Kidney (tissue), 14 donors: Measurements from ENCODE around the gene CNIH4. TPM values are rescaled to one million over a fixed set of nuclear protein-coding genes. Genes with fewer than 3 reads are reported as not detected.
"Not testable (repeated sequence)": the region's sequence is repeated elsewhere in the genome, so short reads cannot be mapped to it uniquely, and the experiment has no call there.

Experiments
- DNase-seq, 5 donors: peaks; one replicate each; pipeline ENCODE4 v3.0.0-alpha.2; 2013 to 2020
- FAIRE-seq: peaks from 2 replicates; lab custom pipeline; 2012; peaks lifted over from hg19 to GRCh38; lab: Jason Lieb, UNC
- H3K27ac ChIP-seq, 2 donors: one replicate each; pipeline ENCODE4 v1.7.0; 2013; ENCODE audit warnings: low read depth in 2 of 2, low read length in 2 of 2, inconsistent platforms in 1 of 2
- H3K27me3 ChIP-seq: one replicate; pipeline ENCODE4 v1.7.1; 2013; ENCODE audit warnings: low read length, inconsistent platforms; ENCODE audit not compliant: control insufficient read depth, insufficient read depth
- H3K36me3 ChIP-seq, 3 donors: one replicate each; pipeline versions ENCODE4 v1.7.0 to v1.7.1; 2013; ENCODE audit warnings: low read length in 3 of 3, control low read depth in 1 of 3, inconsistent platforms in 1 of 3; ENCODE audit not compliant: insufficient read depth in 3 of 3, control insufficient read depth in 2 of 3
- H3K4me1 ChIP-seq, 3 donors: one replicate each; pipeline versions ENCODE4 v1.7.0 to v1.7.1; 2013; ENCODE audit warnings: low read length in 3 of 3, inconsistent platforms in 1 of 3, low read depth in 1 of 3; ENCODE audit not compliant: control insufficient read depth in 2 of 3, insufficient read depth in 2 of 3
- H3K4me3 ChIP-seq, 3 donors: one replicate each; pipeline versions ENCODE4 v1.7.0 to v1.8.1; 2013; ENCODE audit warnings: low read length in 3 of 3, control low read depth in 1 of 3, inconsistent platforms in 1 of 3
- H3K9ac ChIP-seq, 3 donors: one replicate each; pipeline versions ENCODE4 v1.7.0 to v1.7.1; 2013; ENCODE audit warnings: low read length in 3 of 3, control low read depth in 1 of 3, inconsistent platforms in 1 of 3
- H3K9me3 ChIP-seq, 3 donors: one replicate each; pipeline versions ENCODE4 v1.7.0 to v1.7.1; 2013; ENCODE audit warnings: low read length in 3 of 3, control low read depth in 1 of 3, inconsistent platforms in 1 of 3; ENCODE audit not compliant: control insufficient read depth in 2 of 3, insufficient read depth in 1 of 3
- intact Hi-C: fragments of 100-400 bp; cut with DNase I; formaldehyde crosslinking; loops from one replicate; pipeline ENCODE4 v1.11.1; 2022
- polyA plus RNA-seq: library from polyadenylated mRNA; stranded (reverse); fragments of 350-450 nt; fragmentation: Illumina TruSeq; extraction: RNeasy Lipid Tissue Mini Kit (QIAGEN cat#74804); gene quantifications from one replicate; pipeline ENCODE4 v1.2.3, GENCODE V29; 2014; ENCODE audit warnings: low read depth, low replicate concordance; ENCODE audit not compliant: insufficient read depth
- total RNA-seq: library from RNA; stranded (reverse); fragmentation: NEBNext Ultra II Directional; extraction: Animal tissue kit (Norgen Biotek cat#: 25700); gene quantifications from one replicate; pipeline ENCODE4 v1.2.1, GENCODE V29; 2021
- TF ChIP-seq, protein P1 (sequence below): IDR thresholded peaks from 3 replicates; pipeline ENCODE4 v1.5.1; 2012; ENCODE audit warnings: mild to moderate bottlenecking, moderate library complexity, borderline replicate concordance; ENCODE audit not compliant: insufficient read depth; ENCODE audit errors: extremely low read depth
- donor health status: control.
- donor health status: control.
- donor health status: control.
- donor health status: control.
- donor health status: control.
- donor health status: DM: yes; HTN: yes; CAD: no.
- donor health status: Normal renal cell carcinoma (clear cell type).

Gene CNIH4
- total and polyA plus RNA-seq, 2 donors from 2014 or later, result 51.0 to 77.9 TPM

DNA sequence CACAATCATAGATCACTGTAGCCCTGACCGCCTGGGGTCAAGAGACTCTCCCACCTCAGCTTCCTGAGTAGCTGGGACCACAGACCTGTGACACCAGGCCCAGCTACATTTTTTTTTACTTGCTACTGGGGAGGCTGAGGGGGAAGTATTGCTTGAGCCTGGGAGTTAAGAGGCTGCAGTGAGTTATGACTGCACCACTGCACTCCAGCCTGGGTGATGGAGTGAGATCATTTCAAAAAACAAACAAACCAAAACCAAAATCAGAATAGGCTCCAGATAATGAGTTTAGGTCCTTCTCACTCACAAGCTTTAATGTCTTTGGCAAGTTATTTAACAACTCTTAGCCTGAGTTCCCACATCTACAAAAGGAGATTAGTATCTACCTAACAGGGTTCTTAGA lies 55.1 kb downstream of the CNIH4 start:
- Histone ChIP-seq H3K27me3 (no peaks in the 10 kb centered on the region), H3K36me3 (peaks cover 12 to 28% (median 14%) of the 10 kb centered on the region in 3 donors), H3K4me1 (no peaks in the 10 kb centered on the region), H3K9ac (no peak overlapping the region), H3K27ac (no peak overlapping the region), H3K4me3 (no peak overlapping the region), H3K9me3 (no peaks in the 10 kb centered on the region)
- TF ChIP-seq, protein P1, sequence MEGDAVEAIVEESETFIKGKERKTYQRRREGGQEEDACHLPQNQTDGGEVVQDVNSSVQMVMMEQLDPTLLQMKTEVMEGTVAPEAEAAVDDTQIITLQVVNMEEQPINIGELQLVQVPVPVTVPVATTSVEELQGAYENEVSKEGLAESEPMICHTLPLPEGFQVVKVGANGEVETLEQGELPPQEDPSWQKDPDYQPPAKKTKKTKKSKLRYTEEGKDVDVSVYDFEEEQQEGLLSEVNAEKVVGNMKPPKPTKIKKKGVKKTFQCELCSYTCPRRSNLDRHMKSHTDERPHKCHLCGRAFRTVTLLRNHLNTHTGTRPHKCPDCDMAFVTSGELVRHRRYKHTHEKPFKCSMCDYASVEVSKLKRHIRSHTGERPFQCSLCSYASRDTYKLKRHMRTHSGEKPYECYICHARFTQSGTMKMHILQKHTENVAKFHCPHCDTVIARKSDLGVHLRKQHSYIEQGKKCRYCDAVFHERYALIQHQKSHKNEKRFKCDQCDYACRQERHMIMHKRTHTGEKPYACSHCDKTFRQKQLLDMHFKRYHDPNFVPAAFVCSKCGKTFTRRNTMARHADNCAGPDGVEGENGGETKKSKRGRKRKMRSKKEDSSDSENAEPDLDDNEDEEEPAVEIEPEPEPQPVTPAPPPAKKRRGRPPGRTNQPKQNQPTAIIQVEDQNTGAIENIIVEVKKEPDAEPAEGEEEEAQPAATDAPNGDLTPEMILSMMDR, result no peak
- intact Hi-C loops, result no loop called here
- no peak for FAIRE-seq
- DNase-seq, result no peak

DNA sequence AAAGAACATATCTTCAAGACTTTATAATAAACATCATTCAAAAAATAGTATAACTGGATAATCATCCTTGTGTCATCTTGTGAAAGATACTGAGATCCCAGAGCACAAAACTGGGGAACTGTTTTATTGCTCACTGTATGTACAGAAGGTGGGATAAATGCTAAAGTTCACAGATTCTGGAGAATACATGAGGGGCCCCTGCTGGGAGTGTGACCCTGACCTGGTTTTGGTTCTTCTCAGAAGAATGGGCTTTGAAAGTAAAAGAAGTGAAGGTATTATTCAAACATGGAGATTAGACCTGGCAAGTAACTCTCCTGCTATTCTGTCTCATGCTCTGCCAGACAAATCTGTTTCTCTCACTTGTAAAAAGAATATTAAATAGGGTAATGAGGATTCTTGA lies 63.4 kb downstream of the CNIH4 start:
- TF ChIP-seq, protein P1, result no peak
- no peak for DNase-seq
- no peak overlapping the region for H3K9ac ChIP-seq
- H3K36me3 ChIP-seq, result peaks cover 26 to 68% (median 49%) of the 10 kb centered on the region in 3 donors
- no peak overlapping the region for H3K4me3 ChIP-seq
- H3K4me1 ChIP-seq, result no peaks in the 10 kb centered on the region
- H3K27ac ChIP-seq, result no peak overlapping the region
- FAIRE-seq, result no peak
- H3K9me3 ChIP-seq, result no peaks in the 10 kb centered on the region
- intact Hi-C loops, result no loop called here
- H3K27me3 ChIP-seq, result no peaks in the 10 kb centered on the region

DNA sequence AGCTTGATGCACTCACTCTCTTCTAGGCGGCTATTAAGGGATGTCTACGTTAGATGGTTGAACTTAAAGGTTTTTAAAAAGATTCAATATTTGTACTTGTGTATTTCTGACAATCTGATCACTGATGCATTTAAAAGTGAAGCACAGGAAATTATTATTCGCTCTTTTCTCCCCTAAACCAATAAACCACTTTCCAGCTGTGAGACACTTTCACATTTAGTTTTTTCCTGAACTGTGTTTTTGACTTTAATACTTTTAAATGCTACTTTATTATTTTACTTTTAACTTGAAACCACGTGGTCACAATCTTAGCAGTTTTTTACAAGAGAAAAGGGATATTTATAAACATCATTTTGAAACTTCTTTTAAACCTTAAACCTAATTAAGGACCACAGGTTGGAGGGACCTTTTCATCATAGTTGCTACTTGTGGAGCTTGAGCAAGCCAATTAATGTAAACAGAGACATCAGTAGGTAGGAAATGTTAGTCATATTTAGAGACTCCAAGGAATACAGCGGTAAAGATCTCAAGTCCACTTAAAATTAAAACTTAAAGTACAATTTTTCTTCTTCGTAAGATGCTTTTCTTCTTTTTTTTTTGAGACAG lies 68.7 kb downstream of the CNIH4 start:
- no peaks in the 10 kb centered on the region for H3K9me3 ChIP-seq
- DNase-seq (no peak), FAIRE-seq (no peak)
- H3K27me3 ChIP-seq, result no peaks in the 10 kb centered on the region
- H3K4me1 ChIP-seq, result peaks cover 0 to 2% (median 0%) of the 10 kb centered on the region in 3 donors
- no peak overlapping the region for H3K4me3 ChIP-seq
- TF ChIP-seq, protein P1, result no peak
- peaks cover 13 to 38% (median 22%) of the 10 kb centered on the region in 3 donors for H3K36me3 ChIP-seq
- intact Hi-C loops, result no loop called here
- no peak overlapping the region for H3K9ac ChIP-seq
- H3K27ac ChIP-seq, result no peak overlapping the region

DNA sequence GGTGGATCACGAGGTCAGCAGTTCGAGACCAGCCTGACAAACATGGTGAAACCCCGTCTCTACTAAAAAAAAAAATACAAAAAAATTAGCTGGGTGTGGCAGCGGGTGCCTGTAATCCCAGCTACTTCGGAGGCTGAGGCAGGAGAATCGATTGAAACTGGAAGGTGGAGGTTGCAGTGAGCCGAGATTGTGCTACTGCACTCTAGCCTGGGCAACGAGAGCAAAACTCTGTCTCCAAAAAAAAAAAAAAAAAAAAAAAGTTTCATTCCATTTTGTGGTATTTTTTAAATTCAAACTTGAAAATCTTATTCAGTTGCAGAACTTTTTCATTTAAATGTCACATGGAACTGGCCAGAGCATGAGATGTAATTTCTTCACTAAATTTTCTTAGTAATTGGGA lies 70.2 kb downstream of the CNIH4 start:
- H3K9ac ChIP-seq, intact Hi-C loops, DNase-seq, H3K4me3 ChIP-seq, FAIRE-seq, H3K9me3 ChIP-seq, H3K27ac ChIP-seq, H3K27me3 ChIP-seq: not testable (repeated sequence)
- Histone ChIP-seq H3K36me3 (peaks cover 6 to 34% (median 15%) of the 10 kb centered on the region in 3 donors), H3K4me1 (peaks cover 4 to 13% (median 7%) of the 10 kb centered on the region in 3 donors)
